Measurements from ENCODE around the gene EIPR1. TPM values are rescaled to one million over a fixed set of nuclear protein-coding genes. Genes with fewer than 3 reads are reported as not detected.

EIPR1 gene
- total RNA-seq, 1 donor from 2014 or later: 27.8 TPM

DNA sequence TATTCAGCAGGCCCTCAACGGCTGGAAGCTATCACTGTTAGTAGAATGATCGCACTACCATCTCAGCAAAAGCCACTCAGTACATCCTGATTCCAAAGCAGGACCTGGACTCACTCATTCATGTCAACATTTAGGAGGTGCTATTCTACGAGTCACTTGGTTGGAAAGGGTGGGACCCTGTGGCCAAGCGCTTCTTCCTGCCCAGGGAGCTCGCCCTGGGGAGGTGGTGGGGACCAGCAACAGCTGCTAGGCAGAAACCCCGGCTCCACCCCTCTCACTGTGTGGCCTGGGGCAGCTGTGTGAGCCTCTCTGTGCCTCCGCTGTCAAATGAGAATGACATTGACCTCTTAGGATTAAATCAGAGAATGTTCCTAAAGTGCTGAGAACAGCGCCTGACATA is 231.4 kb downstream of the EIPR1 start:
- FAIRE-seq: no peak

GRCh38 chr2:3145471-3146021 is 232.1 kb downstream of the EIPR1 start:
- Mint-ChIP-seq H3K4me1 (ENCODE audit: low read depth, unreplicated experiment) (peaks cover 2% of the 10 kb centered on the region), H3K4me3 (ENCODE audit: unreplicated experiment) (no peak overlapping the region), H3K27ac (ENCODE audit: unreplicated experiment) (no peak overlapping the region), H3K36me3 (ENCODE audit: low read depth, unreplicated experiment) (peaks cover 3% of the 10 kb centered on the region), H3K9me3 (ENCODE audit: unreplicated experiment) (no peaks in the 10 kb centered on the region), H3K27me3 (ENCODE audit: low read depth, unreplicated experiment) (peaks cover 5% of the 10 kb centered on the region)
- peaks cover 2% of the 10 kb centered on the region for H3K9me3 ChIP-seq (ENCODE audit: insufficient read depth, low read depth, low read length)
- H3K27me3 ChIP-seq (ENCODE audit: insufficient read depth, low read length): no peaks in the 10 kb centered on the region
- TF ChIP-seq, protein P1, sequence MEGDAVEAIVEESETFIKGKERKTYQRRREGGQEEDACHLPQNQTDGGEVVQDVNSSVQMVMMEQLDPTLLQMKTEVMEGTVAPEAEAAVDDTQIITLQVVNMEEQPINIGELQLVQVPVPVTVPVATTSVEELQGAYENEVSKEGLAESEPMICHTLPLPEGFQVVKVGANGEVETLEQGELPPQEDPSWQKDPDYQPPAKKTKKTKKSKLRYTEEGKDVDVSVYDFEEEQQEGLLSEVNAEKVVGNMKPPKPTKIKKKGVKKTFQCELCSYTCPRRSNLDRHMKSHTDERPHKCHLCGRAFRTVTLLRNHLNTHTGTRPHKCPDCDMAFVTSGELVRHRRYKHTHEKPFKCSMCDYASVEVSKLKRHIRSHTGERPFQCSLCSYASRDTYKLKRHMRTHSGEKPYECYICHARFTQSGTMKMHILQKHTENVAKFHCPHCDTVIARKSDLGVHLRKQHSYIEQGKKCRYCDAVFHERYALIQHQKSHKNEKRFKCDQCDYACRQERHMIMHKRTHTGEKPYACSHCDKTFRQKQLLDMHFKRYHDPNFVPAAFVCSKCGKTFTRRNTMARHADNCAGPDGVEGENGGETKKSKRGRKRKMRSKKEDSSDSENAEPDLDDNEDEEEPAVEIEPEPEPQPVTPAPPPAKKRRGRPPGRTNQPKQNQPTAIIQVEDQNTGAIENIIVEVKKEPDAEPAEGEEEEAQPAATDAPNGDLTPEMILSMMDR (IDR thresholded peaks at IDR 0.05; ENCODE audit: insufficient read depth, low read depth, low read length): no peak
- no peak for TF ChIP-seq EZH2 (IDR thresholded peaks at IDR 0.05; ENCODE audit: insufficient read depth, low read length)
- H3K4me2 ChIP-seq (ENCODE audit: low read length): no peak overlapping the region
- no peak overlapping the region for H2AFZ ChIP-seq (ENCODE audit: low read depth, low read length)
- H4K20me1 ChIP-seq (ENCODE audit: insufficient read depth, low read length): no peaks in the 10 kb centered on the region
- H3K27ac ChIP-seq (ENCODE audit: low read depth, low read length): no peak overlapping the region
- H3K36me3 ChIP-seq (ENCODE audit: insufficient read depth, low read length): no peaks in the 10 kb centered on the region
- no peak overlapping the region for H3K9ac ChIP-seq (ENCODE audit: low read length)
- H3K4me1 ChIP-seq (ENCODE audit: insufficient read depth, low read length): no peaks in the 10 kb centered on the region
- no peak overlapping the region for H3K4me3 ChIP-seq (ENCODE audit: insufficient read depth, low read depth, low read length)
- FAIRE-seq: no peak
- no peaks in the 10 kb centered on the region for H3K79me2 ChIP-seq (ENCODE audit: insufficient read depth, low read length)
- DNase-seq (ENCODE audit: low read depth): no peak

More for the DNA sequence above, 231.4 kb downstream of the EIPR1 start:
- H3K27me3 Mint-ChIP-seq (ENCODE audit: low read depth, unreplicated experiment): peaks cover 5% of the 10 kb centered on the region
- H3K4me3 Mint-ChIP-seq (ENCODE audit: unreplicated experiment): no peak overlapping the region
- no peak for DNase-seq (ENCODE audit: low read depth)
- no peak overlapping the region for H3K4me2 ChIP-seq (ENCODE audit: low read length)
- H3K9me3 ChIP-seq (ENCODE audit: insufficient read depth, low read depth, low read length): peaks cover 2% of the 10 kb centered on the region
- H3K27ac Mint-ChIP-seq (ENCODE audit: unreplicated experiment): no peak overlapping the region
- no peak overlapping the region for H3K4me3 ChIP-seq (ENCODE audit: insufficient read depth, low read depth, low read length)
- no peaks in the 10 kb centered on the region for H3K79me2 ChIP-seq (ENCODE audit: insufficient read depth, low read length)
- H3K4me1 Mint-ChIP-seq (ENCODE audit: low read depth, unreplicated experiment): peaks cover 2% of the 10 kb centered on the region
- no peak overlapping the region for H3K27ac ChIP-seq (ENCODE audit: low read depth, low read length)
- no peaks in the 10 kb centered on the region for H3K36me3 ChIP-seq (ENCODE audit: insufficient read depth, low read length)
- no peak for TF ChIP-seq EZH2 (IDR thresholded peaks at IDR 0.05; ENCODE audit: insufficient read depth, low read length)
- TF ChIP-seq, protein P1 (IDR thresholded peaks at IDR 0.05; ENCODE audit: insufficient read depth, low read depth, low read length): no peak
- H3K9me3 Mint-ChIP-seq (ENCODE audit: unreplicated experiment): no peaks in the 10 kb centered on the region
- H3K36me3 Mint-ChIP-seq (ENCODE audit: low read depth, unreplicated experiment): peaks cover 3% of the 10 kb centered on the region
- no peak overlapping the region for H3K9ac ChIP-seq (ENCODE audit: low read length)
- H4K20me1 ChIP-seq (ENCODE audit: insufficient read depth, low read length): no peaks in the 10 kb centered on the region
- no peaks in the 10 kb centered on the region for H3K27me3 ChIP-seq (ENCODE audit: insufficient read depth, low read length)
- H3K4me1 ChIP-seq (ENCODE audit: insufficient read depth, low read length): no peaks in the 10 kb centered on the region
- no peak overlapping the region for H2AFZ ChIP-seq (ENCODE audit: low read depth, low read length)

- H3K9me3 ChIP-seq (ENCODE audit: insufficient read depth, low read depth, low read length): peaks cover 2% of the 10 kb centered on the region
- FAIRE-seq: no peak
- Mint-ChIP-seq H3K27me3 (ENCODE audit: low read depth, unreplicated experiment) (peaks cover 5% of the 10 kb centered on the region), H3K27ac (ENCODE audit: unreplicated experiment) (no peak overlapping the region), H3K9me3 (ENCODE audit: unreplicated experiment) (no peaks in the 10 kb centered on the region), H3K36me3 (ENCODE audit: low read depth, unreplicated experiment) (peaks cover under 1% of the 10 kb centered on the region), H3K4me1 (ENCODE audit: low read depth, unreplicated experiment) (peaks cover 2% of the 10 kb centered on the region), H3K4me3 (ENCODE audit: unreplicated experiment) (no peak overlapping the region)
- H3K4me2 ChIP-seq (ENCODE audit: low read length): no peak overlapping the region
- no peaks in the 10 kb centered on the region for H3K79me2 ChIP-seq (ENCODE audit: insufficient read depth, low read length)
- H3K4me1 ChIP-seq (ENCODE audit: insufficient read depth, low read length): no peaks in the 10 kb centered on the region
- TF ChIP-seq EZH2 (IDR thresholded peaks at IDR 0.05; ENCODE audit: insufficient read depth, low read length): no peak
- TF ChIP-seq, protein P1 (IDR thresholded peaks at IDR 0.05; ENCODE audit: insufficient read depth, low read depth, low read length): no peak
- no peak overlapping the region for H3K9ac ChIP-seq (ENCODE audit: low read length)
- H3K27ac ChIP-seq (ENCODE audit: low read depth, low read length): no peak overlapping the region
- H3K27me3 ChIP-seq (ENCODE audit: insufficient read depth, low read length): no peaks in the 10 kb centered on the region
- H4K20me1 ChIP-seq (ENCODE audit: insufficient read depth, low read length): no peaks in the 10 kb centered on the region
- DNase-seq (ENCODE audit: low read depth): no peak
- no peaks in the 10 kb centered on the region for H3K36me3 ChIP-seq (ENCODE audit: insufficient read depth, low read length)
- H2AFZ ChIP-seq (ENCODE audit: low read depth, low read length): no peak overlapping the region
- no peak overlapping the region for H3K4me3 ChIP-seq (ENCODE audit: insufficient read depth, low read depth, low read length)
Observed at GRCh38 chr2:3144856-3145255, 232.8 kb downstream of the EIPR1 start.
